Measurements from ENCODE around the gene TMEM175. TPM values are rescaled to one million over a fixed set of nuclear protein-coding genes. Genes with fewer than 3 reads are reported as not detected.
A peak's percentile ranks its signal among the peaks of the same experiment; 100 is the strongest.

TMEM175 gene
- total and polyA plus RNA-seq, 2 of the 13 experiments (the other 11 are each of a cell fraction or from before 2014, with no cell fraction given) = 5.1 to 9.9 TPM

GRCh38 chr4:985123-985830, 53.0 kb downstream of the TMEM175 start (continued):
- no peak for TF ChIP-seq ZNF142 (CRISPR knock-in tag; IDR thresholded peaks at IDR 0.05)
- TF ChIP-seq ZNF513 (CRISPR knock-in tag; conservative IDR thresholded peaks at IDR 0.05) = no peak
- peak; percentile 60; the same call in 1 of the 2 replicates for TF ChIP-seq FOXC1 (CRISPR knock-in tag; IDR thresholded peaks at IDR 0.05; ENCODE audit: borderline replicate concordance)
- no peak for TF ChIP-seq ZBTB1 (CRISPR knock-in tag; IDR thresholded peaks at IDR 0.05; ENCODE audit: borderline replicate concordance)
- TF ChIP-seq NPAS2 (CRISPR knock-in tag; IDR thresholded peaks at IDR 0.05; ENCODE audit: borderline replicate concordance) = no peak
- peak; percentile 43; the same call in 1 of the 2 replicates for TF ChIP-seq GATAD2A (CRISPR knock-in tag; IDR thresholded peaks at IDR 0.05)
- peak; percentile 6; the same call in 1 of the 2 replicates for TF ChIP-seq HDAC1 (CRISPR knock-in tag; IDR thresholded peaks at IDR 0.05)
- peak; percentile 24; the same call in 1 of the 2 replicates for TF ChIP-seq ARID5B (CRISPR knock-in tag; IDR thresholded peaks at IDR 0.05)
- TF ChIP-seq KDM5B (CRISPR knock-in tag; IDR thresholded peaks at IDR 0.05; ENCODE audit: borderline replicate concordance) = peak; percentile 30; the same call in 1 of the 2 replicates
- peak; percentile 95 for TF ChIP-seq ZSCAN25 (CRISPR knock-in tag; IDR thresholded peaks at IDR 0.05)
- no peak for TF ChIP-seq ZNF589 (CRISPR knock-in tag; conservative IDR thresholded peaks at IDR 0.05)
- TF ChIP-seq TGIF2 (CRISPR knock-in tag; IDR thresholded peaks at IDR 0.05) = no peak
- no peak for TF ChIP-seq RNF2 (conservative IDR thresholded peaks at IDR 0.05; ENCODE audit: low read depth)
- TF ChIP-seq DRAP1 (CRISPR knock-in tag; IDR thresholded peaks at IDR 0.05) = peak; percentile 45; the same call in 1 of the 2 replicates
- TF ChIP-seq MED1 (CRISPR knock-in tag; IDR thresholded peaks at IDR 0.05) = no peak
- TF ChIP-seq MLX (CRISPR knock-in tag; IDR thresholded peaks at IDR 0.05) = no peak
- 0 out of 2 replicates have a peak, but pooled peaks have one; percentile 19 for TF ChIP-seq PHF8 (CRISPR knock-in tag; IDR thresholded peaks at IDR 0.05)

All from HepG2 (cell line).